GM21381 (cell line): Measurements from ENCODE around the gene C10orf120.

Source experiments
- ATAC-seq: cut with Tn5 transposase; IDR thresholded peaks from one replicate; pipeline ENCODE4 v1.9.1; 2021; ENCODE audit warnings: mild to moderate bottlenecking, moderate library complexity; ENCODE audit not compliant: unreplicated experiment

C10orf120 gene

GRCh38 chr10:122662231-122662630 is 37.4 kb downstream of the C10orf120 start:
- ATAC-seq: no peak

- no peak for ATAC-seq
These were observed 39.0 kb downstream of the C10orf120 start for GRCh38 chr10:122660696-122661095.

- no peak for ATAC-seq
These were observed 40.0 kb downstream of the C10orf120 start for GRCh38 chr10:122659651-122660050.

- ATAC-seq: no peak
These were observed 40.5 kb downstream of the C10orf120 start for GRCh38 chr10:122659126-122659525.

DNA sequence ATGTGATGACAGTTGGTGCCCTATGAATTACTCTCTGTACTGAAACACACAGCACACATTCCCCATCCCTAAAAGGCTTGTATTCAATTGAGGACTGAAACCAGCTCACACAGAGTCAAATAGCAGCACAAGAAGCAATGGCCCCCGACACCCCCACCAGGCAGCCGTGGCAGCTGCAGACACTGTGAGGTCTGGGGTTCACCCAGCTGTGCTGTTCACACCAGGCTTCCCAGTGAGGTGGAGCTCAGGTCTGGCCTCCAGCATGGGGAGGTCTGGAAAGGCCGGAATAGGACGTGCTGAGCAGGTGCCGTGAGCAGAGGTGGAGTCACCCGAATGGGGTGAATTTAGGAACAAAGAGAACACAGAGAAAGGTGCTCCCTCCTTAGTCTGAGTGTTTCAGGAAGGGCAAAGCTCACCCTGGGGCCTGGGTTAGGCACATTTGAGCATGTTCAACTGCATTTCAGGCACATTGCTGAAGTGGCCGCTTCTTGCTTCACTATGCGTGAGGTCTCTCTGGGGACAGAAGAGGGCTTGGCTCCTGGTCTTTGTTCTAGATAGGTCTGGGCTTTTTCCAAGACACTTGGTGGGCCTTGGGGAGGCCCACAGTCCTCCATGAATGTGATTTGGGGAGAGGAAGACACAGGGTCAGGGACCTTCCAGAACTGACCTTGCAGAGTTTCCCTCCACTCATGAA is 41.1 kb downstream of the C10orf120 start:
- ATAC-seq: no peak

GRCh38 chr10:122657729-122658128 is 41.9 kb downstream of the C10orf120 start:
- no peak for ATAC-seq

- ATAC-seq: no peak
These were observed 42.4 kb downstream of the C10orf120 start for GRCh38 chr10:122657255-122657654.

GRCh38 chr10:122656741-122657140 is 42.9 kb downstream of the C10orf120 start:
- no peak for ATAC-seq

DNA sequence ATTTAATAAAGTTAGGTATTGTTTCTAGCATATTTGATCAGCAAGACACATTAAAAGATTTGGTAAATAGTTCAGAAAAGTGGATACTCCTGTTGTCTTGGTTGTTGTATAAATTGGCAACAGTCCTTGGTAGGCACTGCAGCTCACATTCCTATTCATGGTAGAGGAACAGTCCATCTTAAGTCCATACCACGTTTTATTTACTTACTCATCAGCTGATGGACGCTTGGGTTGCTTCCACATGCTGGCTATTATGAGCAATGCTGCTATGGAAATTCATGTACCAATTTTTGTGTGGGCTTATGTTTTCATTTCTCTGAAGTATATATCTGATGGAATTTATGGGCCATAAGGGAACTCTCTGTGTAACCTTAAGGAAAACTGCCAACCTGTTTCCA is 43.3 kb downstream of the C10orf120 start:
- ATAC-seq: no peak

DNA sequence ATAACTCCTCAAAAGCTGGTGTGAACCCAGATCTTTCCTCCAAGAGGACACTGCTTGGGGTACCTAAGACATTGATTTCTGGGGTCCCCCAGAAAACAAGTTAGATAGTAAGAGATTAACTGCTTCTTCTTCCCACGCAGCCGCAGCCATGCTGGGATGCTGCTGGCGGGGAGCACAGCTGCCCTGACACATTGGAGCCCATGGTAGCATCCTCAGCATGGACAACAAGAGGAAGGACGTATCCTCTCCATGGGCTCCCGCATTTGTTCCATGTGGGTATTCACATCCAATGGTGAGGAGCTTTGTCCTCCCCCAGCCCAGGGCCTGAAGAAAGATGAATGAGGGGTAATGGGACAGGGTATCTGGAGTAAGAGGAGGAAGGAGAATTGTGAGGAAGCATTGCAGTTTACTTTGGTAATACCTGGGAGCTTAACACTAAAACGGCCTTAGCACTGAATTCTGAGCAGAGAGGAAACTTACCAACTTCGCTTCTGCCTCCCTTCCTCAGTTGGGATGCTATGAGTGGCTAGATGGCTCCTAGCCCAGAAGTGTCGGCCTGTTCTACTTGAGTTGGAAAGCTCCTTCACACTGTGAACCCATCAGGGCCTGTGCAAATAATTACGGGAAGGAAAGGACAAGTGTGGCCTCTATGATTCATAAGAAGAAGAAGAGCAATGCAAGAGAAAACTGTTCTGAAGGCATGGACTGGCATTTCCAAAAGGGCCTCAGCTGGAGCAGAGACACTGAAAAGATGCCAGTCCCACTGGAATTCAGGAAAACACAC is 43.9 kb downstream of the C10orf120 start:
- no peak for ATAC-seq

- ATAC-seq: no peak
These were observed 49.3 kb downstream of the C10orf120 start for GRCh38 chr10:122650331-122650730.

DNA sequence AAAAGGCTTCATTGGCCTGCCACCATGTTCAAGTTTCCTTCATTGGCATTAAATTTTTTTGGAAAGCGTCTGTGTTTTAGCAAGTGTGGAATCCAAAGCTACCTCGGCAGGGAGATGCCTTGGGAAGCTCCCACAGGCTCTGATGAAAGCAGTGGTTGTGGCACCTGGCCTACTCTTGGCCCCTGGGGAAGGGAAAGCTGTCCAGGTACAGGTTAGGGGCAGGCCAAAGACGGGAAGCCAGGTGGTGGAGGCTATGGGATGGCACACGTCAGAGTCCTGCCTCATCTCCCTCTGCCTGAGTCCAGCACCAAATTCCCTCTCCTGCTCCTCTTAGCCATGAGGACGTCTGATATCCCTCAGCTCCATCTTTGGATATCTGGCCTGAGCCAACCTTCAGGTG is 49.7 kb downstream of the C10orf120 start:
- ATAC-seq: no peak

DNA sequence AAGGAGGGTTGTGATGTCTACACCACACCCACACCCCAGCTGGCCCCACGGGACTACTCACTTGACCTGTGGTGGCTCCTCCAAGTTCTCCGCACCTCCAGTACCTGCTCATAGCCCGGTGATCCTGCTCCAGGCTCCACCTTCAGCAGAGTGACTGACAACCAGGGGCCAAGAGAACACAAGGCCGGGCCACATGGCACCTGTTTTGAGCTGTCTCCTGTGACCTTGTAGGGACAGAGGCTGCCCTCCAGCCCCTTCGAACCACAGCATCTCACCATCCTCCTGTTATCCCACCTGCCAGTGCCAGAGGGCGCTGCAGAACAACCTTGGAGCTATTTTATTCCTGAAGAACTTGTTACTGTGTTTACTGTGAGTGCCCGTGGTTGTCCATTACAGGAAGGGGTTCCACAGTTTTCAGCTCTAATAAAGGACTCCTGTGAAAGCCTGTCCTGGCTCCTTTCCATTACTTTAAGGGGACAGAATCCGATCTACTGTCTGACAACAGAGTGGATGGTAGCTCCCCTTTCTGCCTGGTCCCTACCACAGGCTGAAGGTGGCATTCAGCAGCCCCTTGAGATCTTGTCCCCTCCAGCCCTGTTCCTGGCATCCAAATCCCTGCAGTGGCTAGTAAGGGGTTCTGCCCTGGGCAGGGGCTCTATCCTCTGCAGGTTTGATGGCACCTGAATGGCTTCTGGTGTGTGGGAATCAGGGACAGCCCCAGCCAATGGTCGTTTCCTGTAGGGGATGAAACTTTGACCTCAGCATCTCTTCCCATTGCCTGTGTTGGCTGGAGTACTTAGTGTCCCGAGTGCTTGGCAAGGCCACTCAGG is 50.8 kb downstream of the C10orf120 start:
- ATAC-seq: no peak
